ENCODE measurements around the gene DHX15. TPM values are rescaled to one million over a fixed set of nuclear protein-coding genes. Genes with fewer than 3 reads are reported as not detected.

Gene DHX15
- total RNA-seq, 1 donor from 2014 or later, result 77.4 TPM

DNA sequence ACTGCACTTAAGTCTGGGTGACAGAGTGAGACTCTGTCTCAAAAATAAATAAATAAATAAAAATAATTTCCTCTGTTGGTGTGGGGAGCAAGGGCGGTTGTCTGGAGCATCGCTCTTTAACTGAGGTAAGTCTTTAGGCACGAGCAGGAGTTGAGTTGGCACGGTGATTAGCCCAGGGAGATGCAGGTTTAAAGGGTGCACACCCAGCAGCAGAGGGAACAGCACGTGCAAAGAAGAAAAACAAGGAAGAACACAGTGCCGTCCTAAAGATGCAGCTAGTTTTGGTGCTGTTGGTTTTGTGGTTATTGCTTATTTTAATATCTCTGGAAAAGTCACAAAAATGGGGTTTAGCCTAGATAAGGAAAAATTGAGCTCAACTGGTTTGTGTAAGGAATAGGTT is 87.8 kb downstream of the DHX15 start:
- Mint-ChIP-seq H3K9me3 (ENCODE audit: low read depth) (peaks cover 3% of the 10 kb centered on the region), H3K4me1 (ENCODE audit: low read depth) (no peaks in the 10 kb centered on the region), H3K27ac (ENCODE audit: unreplicated experiment) (no peak overlapping the region), H3K4me3 (ENCODE audit: unreplicated experiment) (no peak overlapping the region), H3K36me3 (ENCODE audit: low read depth) (peaks cover 4% of the 10 kb centered on the region), H3K27me3 (ENCODE audit: low read depth) (peaks cover 15% of the 10 kb centered on the region)
- TF ChIP-seq, protein P1, sequence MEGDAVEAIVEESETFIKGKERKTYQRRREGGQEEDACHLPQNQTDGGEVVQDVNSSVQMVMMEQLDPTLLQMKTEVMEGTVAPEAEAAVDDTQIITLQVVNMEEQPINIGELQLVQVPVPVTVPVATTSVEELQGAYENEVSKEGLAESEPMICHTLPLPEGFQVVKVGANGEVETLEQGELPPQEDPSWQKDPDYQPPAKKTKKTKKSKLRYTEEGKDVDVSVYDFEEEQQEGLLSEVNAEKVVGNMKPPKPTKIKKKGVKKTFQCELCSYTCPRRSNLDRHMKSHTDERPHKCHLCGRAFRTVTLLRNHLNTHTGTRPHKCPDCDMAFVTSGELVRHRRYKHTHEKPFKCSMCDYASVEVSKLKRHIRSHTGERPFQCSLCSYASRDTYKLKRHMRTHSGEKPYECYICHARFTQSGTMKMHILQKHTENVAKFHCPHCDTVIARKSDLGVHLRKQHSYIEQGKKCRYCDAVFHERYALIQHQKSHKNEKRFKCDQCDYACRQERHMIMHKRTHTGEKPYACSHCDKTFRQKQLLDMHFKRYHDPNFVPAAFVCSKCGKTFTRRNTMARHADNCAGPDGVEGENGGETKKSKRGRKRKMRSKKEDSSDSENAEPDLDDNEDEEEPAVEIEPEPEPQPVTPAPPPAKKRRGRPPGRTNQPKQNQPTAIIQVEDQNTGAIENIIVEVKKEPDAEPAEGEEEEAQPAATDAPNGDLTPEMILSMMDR (IDR thresholded peaks at IDR 0.05), result no peak
- no peak for DNase-seq (ENCODE audit: low spot score)

GRCh38 chr4:24495388-24495787 is 89.0 kb downstream of the DHX15 start:
- TF ChIP-seq, protein P1 (IDR thresholded peaks at IDR 0.05), result no peak
- Mint-ChIP-seq H3K27ac (ENCODE audit: unreplicated experiment) (no peak overlapping the region), H3K27me3 (ENCODE audit: low read depth) (peaks cover 4% of the 10 kb centered on the region), H3K9me3 (ENCODE audit: low read depth) (peaks cover 3% of the 10 kb centered on the region), H3K36me3 (ENCODE audit: low read depth) (peaks cover 4% of the 10 kb centered on the region), H3K4me3 (ENCODE audit: unreplicated experiment) (no peak overlapping the region), H3K4me1 (ENCODE audit: low read depth) (no peaks in the 10 kb centered on the region)
- DNase-seq (ENCODE audit: low spot score), result no peak

- peaks cover 4% of the 10 kb centered on the region for H3K36me3 Mint-ChIP-seq (ENCODE audit: low read depth)
- no peak overlapping the region for H3K4me3 Mint-ChIP-seq (ENCODE audit: unreplicated experiment)
- DNase-seq (ENCODE audit: low spot score), result no peak
- no peak overlapping the region for H3K27ac Mint-ChIP-seq (ENCODE audit: unreplicated experiment)
- peaks cover 14% of the 10 kb centered on the region for H3K4me1 Mint-ChIP-seq (ENCODE audit: low read depth)
- peaks cover 3% of the 10 kb centered on the region for H3K27me3 Mint-ChIP-seq (ENCODE audit: low read depth)
- TF ChIP-seq, protein P1 (IDR thresholded peaks at IDR 0.05), result no peak
- peaks cover 3% of the 10 kb centered on the region for H3K9me3 Mint-ChIP-seq (ENCODE audit: low read depth)
Observed at GRCh38 chr4:24489870-24490269, 94.5 kb downstream of the DHX15 start.

- no peaks in the 10 kb centered on the region for H3K9me3 Mint-ChIP-seq (ENCODE audit: low read depth)
- no peak for DNase-seq (ENCODE audit: low spot score)
- peaks cover 3% of the 10 kb centered on the region for H3K27me3 Mint-ChIP-seq (ENCODE audit: low read depth)
- no peak overlapping the region for H3K4me3 Mint-ChIP-seq (ENCODE audit: unreplicated experiment)
- peaks cover 4% of the 10 kb centered on the region for H3K36me3 Mint-ChIP-seq (ENCODE audit: low read depth)
- H3K4me1 Mint-ChIP-seq (ENCODE audit: low read depth), result peaks cover 14% of the 10 kb centered on the region
- no peak overlapping the region for H3K27ac Mint-ChIP-seq (ENCODE audit: unreplicated experiment)
- TF ChIP-seq, protein P1 (IDR thresholded peaks at IDR 0.05), result peak; percentile 93
Observed at GRCh38 chr4:24488399-24489164, 95.8 kb downstream of the DHX15 start.

GRCh38 chr4:24482871-24483270 is 101.5 kb downstream of the DHX15 start:
- no peak overlapping the region for H3K4me3 Mint-ChIP-seq (ENCODE audit: unreplicated experiment)
- DNase-seq (ENCODE audit: low spot score), result no peak
- no peaks in the 10 kb centered on the region for H3K36me3 Mint-ChIP-seq (ENCODE audit: low read depth)
- TF ChIP-seq, protein P1 (IDR thresholded peaks at IDR 0.05), result no peak
- no peaks in the 10 kb centered on the region for H3K9me3 Mint-ChIP-seq (ENCODE audit: low read depth)
- H3K27me3 Mint-ChIP-seq (ENCODE audit: low read depth), result peaks cover 7% of the 10 kb centered on the region
- H3K27ac Mint-ChIP-seq (ENCODE audit: unreplicated experiment), result no peak overlapping the region
- peaks cover 12% of the 10 kb centered on the region for H3K4me1 Mint-ChIP-seq (ENCODE audit: low read depth)

Measured in chondrocyte (in vitro differentiated cells).